HepG2 (cell line): ENCODE results near the gene ZKSCAN2. TPM values are rescaled to one million over a fixed set of nuclear protein-coding genes. Genes with fewer than 3 reads are reported as not detected.

ENCODE experiments used
- ATAC-seq: fragments of 200-7000 bp; cut with Tn5 transposase; 3 replicates; pipeline ENCODE4 v1.9.1; 2020; ENCODE audit warnings: mild to moderate bottlenecking, moderate library complexity
- BruUV-seq: library from RNA; stranded (reverse); fragments of 400-500 nt; replicated peaks from 2 replicates; lab custom pipeline; 2021; lab: Mats Ljungman, UMichigan
- CTCF ChIA-PET: fragments of 300-600 bp; formaldehyde crosslinking; extraction: SDS; loops from one replicate; lab custom pipeline; 2021; ENCODE audit warnings: low total read pairs, inconsistent platforms, low intra/inter-chr PET ratio; lab: Yijun Ruan, JAX
- POLR2A ChIA-PET: fragments of 350-600 bp; sonication (Branson Sonifier 250); formaldehyde crosslinking; loops from one replicate; lab custom pipeline; 2020; ENCODE audit warnings: antibody characterized with exemption, inconsistent platforms; lab: Yijun Ruan, JAX
- DNase-seq: peaks from one replicate; pipeline ENCODE4 v3.0.0-alpha.2; 2015; ENCODE audit warnings: low spot score
- FAIRE-seq: peaks from 3 replicates; lab custom pipeline; 2011; peaks lifted over from hg19 to GRCh38; lab: Jason Lieb, UNC
- H2AFZ ChIP-seq: one replicate; pipeline ENCODE4 v1.6.1; 2011; ENCODE audit warnings: low read length, inconsistent platforms
- H3K27ac ChIP-seq: fragments of 300-600 bp; 3 replicates; pipeline ENCODE4 v1.8.0; 2011; ENCODE audit warnings: mixed run types, mild to moderate bottlenecking, mixed read lengths, low read length, inconsistent platforms; ENCODE audit not compliant: insufficient read depth; ENCODE audit errors: extremely low read length
- H3K27me3 ChIP-seq, 2 experiments: fragments of 200-600 bp in 1 of 2; 2 replicates in 1 of 2; 3 replicates in 1 of 2; pipeline versions ENCODE4 v1.6.0 to v1.8.0; 2011; ENCODE audit warnings: low read length in 2 of 2, mild to moderate bottlenecking in 2 of 2, moderate library complexity in 2 of 2, inconsistent platforms in 1 of 2; ENCODE audit not compliant: insufficient read depth in 2 of 2, control insufficient read depth in 1 of 2
- H3K36me3 ChIP-seq, 2 experiments: fragments of 200-600 bp in 1 of 2; replicated peaks in 1 of 2; 2 replicates in 1 of 2; 3 replicates in 1 of 2; pipeline versions ENCODE4 v1.5.1 to v1.8.0; 2011; ENCODE audit warnings: low read length in 2 of 2, inconsistent platforms in 1 of 2; ENCODE audit not compliant: insufficient read depth in 2 of 2, control insufficient read depth in 1 of 2
- H3K4me1 ChIP-seq: 2 replicates; pipeline ENCODE4 v1.5.1; 2012; ENCODE audit warnings: low read length, inconsistent platforms; ENCODE audit not compliant: insufficient read depth
- H3K4me2 ChIP-seq: 2 replicates; pipeline ENCODE4 v1.6.0; 2011; ENCODE audit warnings: low read depth, low read length, inconsistent platforms
- H3K4me3 ChIP-seq, 3 experiments: fragments of 200-600 bp in 1 of 3; sonication (generic), shearing (Covaris generic) in 1 of 3; replicated peaks in 1 of 3; 2 replicates each; pipeline ENCODE4 v1.5.1; 2011 to 2016; ENCODE audit warnings: low read length in 3 of 3, inconsistent platforms in 2 of 3, low read depth in 2 of 3, mild to moderate bottlenecking in 2 of 3, control low read depth in 1 of 3, mixed read lengths in 1 of 3; ENCODE audit not compliant: insufficient read depth in 1 of 3
- H3K79me2 ChIP-seq: one replicate; pipeline ENCODE4 v1.6.1; 2011; ENCODE audit warnings: low read length, inconsistent platforms; ENCODE audit not compliant: insufficient read depth
- H3K9ac ChIP-seq: 2 replicates; pipeline ENCODE4 v1.6.0; 2011; ENCODE audit warnings: mild to moderate bottlenecking, low read depth, low read length, inconsistent platforms; ENCODE audit not compliant: insufficient read depth
- H3K9me3 ChIP-seq: 2 replicates; pipeline ENCODE4 v1.5.1; 2012; ENCODE audit warnings: mild to moderate bottlenecking, low read length
- H4K20me1 ChIP-seq: 2 replicates; pipeline ENCODE4 v1.6.0; 2011; ENCODE audit warnings: inconsistent platforms, mild to moderate bottlenecking, low read length, moderate library complexity; ENCODE audit not compliant: insufficient read depth
- CEBPG ChIP-seq: IDR thresholded peaks from 2 replicates; pipeline ENCODE4 v1.6.1; 2016
- EP300 ChIP-seq, 3 experiments: sonication (generic) in 1 of 3; formaldehyde crosslinking in 1 of 3; IDR thresholded peaks; 2 replicates each; pipeline versions ENCODE4 v1.5.1 to v1.6.1; 2011 to 2020; ENCODE audit warnings: low read depth in 2 of 3, low read length in 2 of 3, borderline replicate concordance in 1 of 3, improper control_type of control experiment in 1 of 3, mild to moderate bottlenecking in 1 of 3, missing genetic modification reagents in 1 of 3, moderate library complexity in 1 of 3
- GRHL1 ChIP-seq: sonication (generic); formaldehyde crosslinking; conservative IDR thresholded peaks from 2 replicates; pipeline ENCODE4 v1.8.0; 2022; ENCODE audit warnings: missing genetic modification reagents
- MXD4 ChIP-seq: IDR thresholded peaks from 2 replicates; pipeline ENCODE4 v1.6.1; 2016; ENCODE audit warnings: mild to moderate bottlenecking, missing biosample characterization, missing genetic modification reagents
- PBX2 ChIP-seq: IDR thresholded peaks from 2 replicates; pipeline ENCODE4 v1.6.1; 2016; ENCODE audit warnings: control low read depth
- SALL1 ChIP-seq: sonication (generic); formaldehyde crosslinking; IDR thresholded peaks from 2 replicates; pipeline ENCODE4 v1.8.0; 2022; ENCODE audit warnings: mild to moderate bottlenecking, missing genetic modification reagents
- ZFP82 ChIP-seq: sonication (generic); formaldehyde crosslinking; IDR thresholded peaks from 2 replicates; pipeline ENCODE4 v1.5.1; 2020; ENCODE audit warnings: mild to moderate bottlenecking, missing genetic modification reagents, borderline replicate concordance
- ZNF20 ChIP-seq: sonication (generic); formaldehyde crosslinking; IDR thresholded peaks from 2 replicates; pipeline ENCODE4 v1.4.0; 2020; ENCODE audit warnings: mild to moderate bottlenecking, moderate library complexity, missing genetic modification reagents
- ZNF549 ChIP-seq: sonication (generic); formaldehyde crosslinking; IDR thresholded peaks from 2 replicates; pipeline ENCODE4 v1.5.0; 2020; ENCODE audit warnings: missing genetic modification reagents
- ZNF609 ChIP-seq: sonication (generic); formaldehyde crosslinking; IDR thresholded peaks from 2 replicates; pipeline ENCODE4 v1.4.0; 2020; ENCODE audit warnings: mild to moderate bottlenecking, missing genetic modification reagents, borderline replicate concordance
- WGBS: methylation state at CpG from one replicate; pipeline ENCODE4 v1.1.6; 2017; ENCODE audit warnings: low lambda C conversion rate; 5-methylcytosine and 5-hydroxymethylcytosine counted together
- in situ Hi-C: cut with HindIII; loops from 2 replicates; pipeline ENCODE4 v1.10.0; 2017; ENCODE audit warnings: low pct_unique_long_range_greater_than_20kb; ENCODE audit not compliant: extremely low pct_ligation_motif_present
- intact Hi-C: fragments of 100-400 bp; cut with micrococcal nuclease; formaldehyde crosslinking; loops from one replicate; pipeline ENCODE4 v1.10.0; 2022; ENCODE audit not compliant: unreplicated experiment
- polyA plus RNA-seq, 8 experiments: library from polyadenylated mRNA; depleted of rRNA in 3 of 8; stranded (reverse) in 7 of 8; unstranded in 1 of 8; fragments of >200 nt; fragmentation: Illumina TruSeq in 4 of 8; extraction: Trizol in 4 of 8; gene quantifications; 2 replicates each; pipeline versions ENCODE4 v1.2.1 to v1.2.3, GENCODE V29; 2011 to 2016; ENCODE audit warnings: low read depth in 4 of 8, missing spikeins in 1 of 8, mixed read lengths in 1 of 8; ENCODE audit not compliant: insufficient read depth in 1 of 8
- total RNA-seq, 5 experiments: library from RNA; depleted of rRNA; stranded (reverse); fragments of >200 nt; fragmentation: Illumina TruSeq; extraction: Trizol; gene quantifications; 2 replicates each; pipeline ENCODE4 v1.2.3, GENCODE V29; 2016; ENCODE audit warnings: low read depth in 1 of 5

The ZKSCAN2 gene
- total and polyA plus RNA-seq, 2 of the 13 experiments (the other 11 are each of a cell fraction or from before 2014, with no cell fraction given) = 4.2 to 11.1 TPM

GRCh38 chr16:25270577-25270976, 12.9 kb upstream of the ZKSCAN2 start:
- H3K4me1 ChIP-seq = no peaks in the 10 kb centered on the region
- H3K79me2 ChIP-seq = peaks cover 3% of the 10 kb centered on the region
- DNase-seq = no peak
- H2AFZ ChIP-seq = no peak overlapping the region
- intact Hi-C loops (no loop called here), in situ Hi-C loops (loop anchor here (10.0 kb wide), 1 partner anchor 434 kb away; no protein-coding TSS in a partner anchor)
- no peak overlapping the region for H3K9ac ChIP-seq
- no peak overlapping the region for H3K4me3 ChIP-seq
- CTCF ChIA-PET = no interaction called here
- no peak overlapping the region for H3K27ac ChIP-seq
- no peak overlapping the region for H3K4me2 ChIP-seq
- POLR2A ChIA-PET = no interaction called here
- no peak for FAIRE-seq
- no peaks in the 10 kb centered on the region for H3K27me3 ChIP-seq
- BruUV-seq = no TSS peak
- no peak for ATAC-seq
- TF ChIP-seq CEBPG (no peak), GRHL1 (no peak)
- WGBS = 94% methylated on average over 6 of the region's 6 CpGs
- H4K20me1 ChIP-seq = no peaks in the 10 kb centered on the region
- H3K36me3 ChIP-seq = no peaks in the 10 kb centered on the region; a peak in 1 of 5 replicates
- no peaks in the 10 kb centered on the region for H3K9me3 ChIP-seq

GRCh38 chr16:25269879-25270278, 12.2 kb upstream of the ZKSCAN2 start:
- in situ Hi-C loops = loop anchor here (10.0 kb wide), 1 partner anchor 435 kb away; no protein-coding TSS in a partner anchor
- TF ChIP-seq ZNF20 (CRISPR knock-in tag) (no peak), ZNF549 (CRISPR knock-in tag) (no peak), ZFP82 (CRISPR knock-in tag) (no peak), PBX2 (CRISPR knock-in tag) (no peak), ZNF609 (CRISPR knock-in tag) (no peak), EP300 (IDR thresholded peaks at IDR 0.05; ENCODE audit: low read depth in 2 of 2, low read length in 2 of 2) (no peak), EP300 (CRISPR knock-in tag; IDR thresholded peaks at IDR 0.05; ENCODE audit: borderline replicate concordance) (no peak), SALL1 (CRISPR knock-in tag) (no peak), MXD4 (CRISPR knock-in tag) (no peak)

More at GRCh38 chr16:25269879-25270278, 12.2 kb upstream of the ZKSCAN2 start:
- Histone ChIP-seq H3K4me2 (no peak overlapping the region), H3K4me1 (no peaks in the 10 kb centered on the region), H3K4me3 (no peak overlapping the region), H3K27ac (no peak overlapping the region), H4K20me1 (no peaks in the 10 kb centered on the region), H2AFZ (no peak overlapping the region), H3K9me3 (no peaks in the 10 kb centered on the region), H3K27me3 (no peaks in the 10 kb centered on the region), H3K79me2 (peaks cover 3% of the 10 kb centered on the region), H3K9ac (no peak overlapping the region), H3K36me3 (no peaks in the 10 kb centered on the region; a peak in 1 of 5 replicates)
- ChIA-PET POLR2A (interaction anchor here (1.4 kb wide), 1 partner anchor 11 kb away, joined by 3 read pairs; no protein-coding TSS in a partner anchor), CTCF (no interaction called here)
- FAIRE-seq (no peak), ATAC-seq (no peak), DNase-seq (no peak)
- intact Hi-C loops = no loop called here
- WGBS = 85% methylated on average over 1 of the region's 1 CpG
- no TSS peak for BruUV-seq
